Measurements from ENCODE around the gene GPR183.
A peak's percentile ranks its signal among the peaks of the same experiment; 100 is the strongest.

Gene GPR183

GRCh38 chr13:99339230-99339721 is 32.1 kb upstream of the GPR183 start:
- no peak for DNase-seq

- DNase-seq, result peak; percentile 17
These were observed 28.4 kb upstream of the GPR183 start for GRCh38 chr13:99335603-99336002.

DNA sequence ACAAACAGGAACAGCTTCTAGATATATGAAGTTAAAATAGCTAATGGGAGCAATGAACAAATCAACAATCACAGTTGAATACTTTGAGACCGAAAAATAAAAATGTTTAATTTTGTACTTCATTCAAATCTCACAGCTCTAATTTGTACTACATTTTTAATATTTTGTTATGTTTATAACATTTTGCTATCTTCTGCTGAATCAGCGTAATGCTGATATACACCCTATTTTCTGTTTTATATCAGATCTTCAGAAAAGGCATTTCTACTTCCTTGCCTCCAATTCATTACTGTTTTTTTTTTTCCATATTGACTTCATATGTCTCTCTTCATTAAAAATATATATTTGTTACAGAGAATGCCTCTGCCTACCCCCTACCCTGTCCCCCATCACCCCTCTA is 27.9 kb upstream of the GPR183 start:
- DNase-seq, result no peak

DNA sequence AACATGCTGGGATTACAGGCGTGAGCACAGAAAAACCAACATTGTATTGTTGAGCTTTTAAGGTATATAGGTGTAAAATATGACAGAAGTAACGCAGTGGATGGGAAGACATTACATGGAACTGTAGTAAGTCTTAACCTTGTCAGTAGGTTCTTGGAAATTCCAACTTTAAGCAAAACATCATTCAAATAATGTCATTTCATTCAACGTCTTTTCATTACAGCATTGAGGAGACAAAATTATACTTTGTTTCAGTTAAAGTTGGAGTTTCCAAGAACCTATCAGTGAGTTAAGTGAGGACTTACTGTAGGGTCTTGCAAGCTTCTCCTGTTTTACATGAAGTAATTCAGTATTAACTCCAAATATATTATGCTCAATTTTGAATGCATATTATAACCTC is 27.0 kb upstream of the GPR183 start:
- no peak for DNase-seq

GRCh38 chr13:99332456-99332855 is 25.3 kb upstream of the GPR183 start:
- no peak for DNase-seq

DNA sequence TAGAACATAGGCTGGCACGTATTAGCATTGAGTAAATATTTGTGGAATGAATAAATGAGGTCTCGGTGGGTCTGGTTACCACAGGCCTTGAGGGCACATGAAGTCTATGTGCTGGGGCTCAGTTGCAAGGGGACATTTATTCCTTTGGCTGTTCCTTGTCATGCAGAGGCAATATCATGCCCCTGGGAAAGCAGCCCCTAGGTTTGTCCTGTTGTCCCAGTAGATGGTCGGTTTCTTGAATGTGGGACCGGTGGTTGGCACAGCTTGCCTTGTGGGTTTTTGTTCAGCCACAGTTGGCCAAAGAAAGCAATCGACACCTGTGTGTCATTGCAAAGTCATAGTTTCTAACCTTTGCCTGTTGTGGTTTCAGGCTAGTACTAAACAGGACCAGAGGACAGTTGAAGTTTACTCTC is 24.7 kb upstream of the GPR183 start:
- no peak for DNase-seq

GRCh38 chr13:99330942-99331341 is 23.7 kb upstream of the GPR183 start:
- no peak for DNase-seq

DNA sequence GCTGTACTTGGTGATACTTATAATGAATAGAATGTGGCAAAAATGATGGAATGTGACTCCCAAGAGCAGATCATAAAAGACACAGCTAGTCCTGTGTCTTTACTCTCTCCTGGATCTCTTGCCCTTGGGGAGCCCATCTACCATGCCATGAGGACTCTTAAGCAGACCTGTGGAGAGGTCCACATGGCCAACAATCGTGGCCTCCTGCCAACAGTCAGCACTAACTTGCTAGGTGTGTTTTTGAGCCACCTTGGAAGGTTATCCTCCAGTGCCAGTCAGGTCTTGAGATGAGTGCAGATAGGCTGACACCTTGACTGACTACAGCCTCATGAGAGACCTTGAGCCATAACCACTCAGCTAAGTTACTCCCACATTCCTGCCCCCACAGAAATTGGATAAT is 22.3 kb upstream of the GPR183 start:
- no peak for DNase-seq

DNA sequence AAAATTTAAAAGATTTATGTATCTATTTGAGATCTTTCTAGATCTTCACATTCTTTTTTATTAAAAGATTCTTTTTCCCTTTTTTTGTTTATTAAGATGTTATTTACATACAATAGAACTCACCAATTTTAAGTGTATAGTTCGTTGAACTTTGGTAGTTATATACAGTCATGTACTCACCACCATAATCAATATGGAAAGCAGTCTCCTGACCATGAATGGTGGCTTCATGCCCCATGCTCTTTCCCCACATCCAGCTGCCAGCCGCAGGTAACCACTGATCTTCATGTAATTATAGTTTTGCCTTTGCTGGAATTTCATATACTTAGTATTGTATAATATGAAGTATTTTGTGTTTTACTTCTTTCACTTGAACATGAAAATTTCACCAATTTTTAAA is 20.6 kb upstream of the GPR183 start:
- no peak for DNase-seq

- DNase-seq, result no peak
These were observed 19.9 kb upstream of the GPR183 start for GRCh38 chr13:99327126-99327525.

DNA sequence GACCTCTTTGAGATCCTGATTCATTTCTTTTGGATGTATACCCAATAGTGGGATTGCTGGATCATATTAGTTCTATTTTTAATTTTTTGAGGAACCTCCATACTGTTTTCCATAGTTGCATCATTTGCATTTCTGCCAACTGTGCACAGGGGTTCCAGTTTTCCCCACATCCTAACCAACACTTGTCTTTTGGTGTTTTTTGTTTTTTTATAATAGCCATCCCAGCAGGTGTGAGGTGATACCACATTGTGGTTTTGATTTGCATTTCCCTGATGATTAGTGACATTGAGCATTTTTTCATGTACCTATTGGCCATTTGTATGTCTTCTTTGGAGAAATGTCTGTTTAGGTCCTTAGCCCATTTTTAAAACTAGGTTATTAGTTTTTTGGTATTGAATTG is 18.8 kb upstream of the GPR183 start:
- no peak for DNase-seq

GRCh38 chr13:99323488-99323887 is 16.3 kb upstream of the GPR183 start:
- peak; percentile 59 for DNase-seq

GRCh38 chr13:99322297-99323103 is 15.3 kb upstream of the GPR183 start:
- peak; percentile 88 for DNase-seq

DNA sequence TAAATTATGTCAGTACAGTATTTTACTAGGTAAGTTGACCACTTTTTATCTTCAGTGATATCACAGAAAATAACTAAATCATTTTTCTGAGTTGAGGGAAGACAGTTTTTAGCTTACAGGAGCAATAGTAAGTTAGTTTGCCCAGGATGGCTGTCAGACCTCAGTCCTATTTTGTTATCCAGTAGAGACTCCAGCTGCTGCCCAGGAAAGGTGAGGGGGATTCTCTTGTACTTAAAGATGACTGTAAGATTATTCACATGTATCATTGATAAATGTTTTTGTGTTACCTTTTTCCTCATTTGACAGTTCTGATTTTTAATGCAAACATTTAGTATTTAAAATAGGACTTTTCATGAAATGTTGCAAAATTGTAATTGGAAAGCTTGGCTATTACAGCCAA is 14.5 kb upstream of the GPR183 start:
- no peak for DNase-seq

- DNase-seq, result peak; percentile 90
These were observed 13.7 kb upstream of the GPR183 start for GRCh38 chr13:99320693-99321481.

DNA sequence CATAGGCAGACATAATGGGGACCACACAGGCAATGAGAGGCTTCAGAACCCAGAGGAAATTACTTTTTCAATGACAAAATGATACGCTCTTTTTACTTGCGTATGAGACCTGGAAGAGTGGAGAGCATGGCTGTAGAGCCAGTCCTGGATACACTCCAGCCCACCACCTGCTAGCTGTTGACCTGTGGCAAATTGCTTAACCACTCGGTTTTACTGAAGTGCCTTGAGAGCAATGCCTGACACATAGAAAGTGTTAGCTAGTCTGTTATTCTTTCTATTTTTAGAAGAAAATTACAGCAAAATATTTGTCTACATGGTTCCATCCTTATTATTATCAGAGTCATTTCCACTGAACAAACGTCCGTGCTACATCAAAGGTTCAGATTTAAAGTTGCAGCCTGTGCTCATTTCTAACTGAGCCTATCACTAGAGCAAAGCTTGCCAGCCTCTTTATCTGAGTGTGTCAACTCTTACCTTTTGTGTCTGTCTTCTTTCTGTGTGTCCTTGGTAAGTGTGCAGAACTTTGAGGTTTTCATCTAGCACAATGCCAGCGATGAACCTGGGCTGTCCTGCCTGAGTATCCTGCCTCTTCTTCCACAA is 9.6 kb upstream of the GPR183 start:
- DNase-seq, result no peak

DNA sequence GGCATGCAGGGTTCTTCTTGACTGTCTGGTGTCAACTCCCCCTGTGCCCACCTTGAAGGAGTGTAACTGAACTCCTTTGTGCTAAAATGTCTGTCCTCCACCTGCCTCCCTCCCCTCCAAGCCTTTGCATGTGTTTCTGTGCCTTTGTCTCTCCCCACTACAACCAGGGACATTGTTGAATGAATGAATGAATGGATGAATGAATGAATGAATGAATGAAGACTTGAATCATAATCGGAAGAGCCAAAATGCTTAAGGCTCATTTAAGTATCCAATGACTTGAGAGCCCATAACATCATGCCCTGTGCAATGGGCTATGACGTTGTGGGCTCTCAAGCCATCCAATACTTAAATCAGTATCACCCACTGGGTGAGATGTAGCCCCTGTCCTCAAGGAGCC is 9.0 kb upstream of the GPR183 start:
- DNase-seq, result no peak

DNA sequence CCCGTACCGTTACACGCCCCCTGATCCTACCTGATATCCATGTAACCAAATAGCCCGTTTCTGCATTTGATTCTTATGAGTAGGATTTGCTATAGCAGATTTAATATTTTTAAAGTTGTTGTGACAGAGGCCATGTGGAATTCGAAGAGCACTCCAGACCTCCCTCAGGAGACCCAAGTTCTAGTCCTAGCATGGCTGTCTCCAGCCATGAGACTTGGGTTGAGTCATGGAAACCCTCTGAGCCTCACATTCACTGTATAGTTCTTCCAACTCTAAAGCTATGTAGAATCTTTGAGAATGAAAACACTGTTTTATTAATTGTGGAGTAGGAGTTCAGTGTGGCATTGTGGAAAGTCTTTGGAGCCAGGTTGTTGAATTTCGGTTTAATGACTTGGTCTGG is 8.0 kb upstream of the GPR183 start:
- DNase-seq, result no peak

GRCh38 chr13:99314640-99315176 is 7.5 kb upstream of the GPR183 start:
- peak; percentile 50 for DNase-seq

DNA sequence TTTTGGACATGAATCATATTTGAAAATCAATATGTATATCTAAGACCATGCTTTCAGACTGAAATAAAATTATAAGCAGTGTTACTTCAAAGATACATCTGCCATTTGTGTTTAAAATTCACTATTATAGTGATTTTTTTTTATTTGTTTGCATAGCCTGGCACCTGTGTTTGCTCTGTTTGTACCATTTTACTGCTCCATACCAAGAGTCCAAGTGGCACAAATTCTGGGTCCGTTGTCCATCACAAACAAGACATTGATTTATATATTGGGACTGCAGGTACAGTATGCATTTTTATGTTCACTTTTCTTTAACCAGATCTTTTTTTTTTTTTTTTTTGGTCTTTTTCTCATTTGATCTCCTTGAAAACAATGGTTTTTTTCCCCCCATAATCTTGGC is 6.7 kb upstream of the GPR183 start:
- DNase-seq, result no peak

- DNase-seq, result no peak
These were observed 6.3 kb upstream of the GPR183 start for GRCh38 chr13:99313501-99313900.

- peak; percentile 82 for DNase-seq
These were observed 5.3 kb upstream of the GPR183 start for GRCh38 chr13:99312493-99312883.

DNA sequence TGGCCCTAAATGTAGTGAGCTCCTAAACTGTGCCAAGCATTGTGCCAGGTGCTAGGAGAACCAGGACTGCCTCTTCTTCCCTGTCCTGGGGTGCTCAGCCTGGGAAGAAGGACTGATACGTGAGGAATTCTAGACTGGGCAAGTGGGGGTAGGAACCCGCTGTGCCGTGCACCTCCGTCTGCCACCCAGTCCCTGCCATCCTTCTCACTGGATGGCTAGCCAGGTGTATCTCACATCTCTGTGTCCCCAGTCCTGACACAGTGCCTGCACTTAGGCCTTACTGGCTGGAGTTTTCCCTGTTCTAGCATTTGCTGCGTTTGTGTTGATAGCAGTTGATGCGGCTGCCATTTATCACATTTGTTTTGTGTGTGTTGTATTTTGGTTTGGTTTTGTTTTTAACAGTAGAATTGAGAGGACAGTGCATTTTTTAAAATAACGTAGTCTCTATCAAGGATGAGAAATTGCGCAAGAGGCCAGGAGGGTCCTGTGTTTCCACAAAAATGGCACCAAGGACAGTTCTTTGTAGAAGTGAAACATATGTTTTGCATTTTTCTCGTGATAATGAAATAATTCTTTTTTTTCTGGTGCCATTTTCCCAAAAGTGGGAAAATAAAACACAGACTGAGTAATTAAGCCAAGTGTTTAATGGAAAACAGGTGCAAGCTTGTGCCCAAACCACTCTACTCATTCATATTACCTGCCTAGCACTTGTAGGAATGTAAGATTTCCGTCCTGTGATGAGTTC is 4.7 kb upstream of the GPR183 start:
- DNase-seq, result peak; percentile 32

All from fibroblast of skin of right biceps (primary cell).